OCI-LY1 (cell line): ENCODE data around the gene ITPK1.

Experiments
- CTCF ChIP-seq: fragments of 200-600 bp; sonication (generic), shearing (Covaris generic); IDR thresholded peaks from 2 replicates; pipeline ENCODE4 v1.5.1; 2017; ENCODE audit warnings: mild to moderate bottlenecking, antibody characterized with exemption, low read length, moderate library complexity, mixed read lengths
- EZH2 ChIP-seq: fragments of 200-600 bp; sonication (generic), shearing (Covaris generic); IDR thresholded peaks from 2 replicates; pipeline ENCODE4 v1.8.0; 2017; ENCODE audit warnings: borderline replicate concordance, mixed run types, mild to moderate bottlenecking, antibody characterized with exemption, low read length, moderate library complexity, mixed read lengths

GRCh38 chr14:93051600-93052546 is 63.9 kb downstream of the ITPK1 start:
- TF ChIP-seq CTCF: no peak
- TF ChIP-seq EZH2: no peak
